ENCODE measurements around the gene CAMK2A. TPM values are rescaled to one million over a fixed set of nuclear protein-coding genes. Genes with fewer than 3 reads are reported as not detected.

CAMK2A gene
- polyA plus RNA-seq, 1 donor (not counting 4 experiments of a cell fraction or from before 2014, with no cell fraction given): 0.05 TPM

GRCh38 chr5:150246429-150246828 lies 43.1 kb downstream of the CAMK2A start:
- Histone ChIP-seq H3K9me3 (ENCODE audit: control insufficient read depth, low read depth, low read length) (no peaks in the 10 kb centered on the region), H3K27ac (ENCODE audit: control insufficient read depth, insufficient read depth, low read length) (no peak overlapping the region), H3K27me3 (ENCODE audit: control insufficient read depth, extremely low read depth, insufficient read depth, low read length) (peaks cover 6% of the 10 kb centered on the region), H3K9ac (ENCODE audit: control insufficient read depth, extremely low read depth, insufficient read depth, low read length) (no peak overlapping the region), H3K4me2 (ENCODE audit: control insufficient read depth, extremely low read depth, insufficient read depth, low read depth, low read length) (no peak overlapping the region), H4K20me1 (ENCODE audit: control insufficient read depth, extremely low read depth, insufficient read depth, low read length) (no peaks in the 10 kb centered on the region), H3K9me1 (ENCODE audit: control insufficient read depth, extremely low read depth, insufficient read depth, low read length) (no peaks in the 10 kb centered on the region), H3K4me3 (ENCODE audit: control insufficient read depth in 2 of 3, extremely low read depth in 1 of 3, insufficient read depth in 2 of 3, low read depth in 1 of 3, low read length in 3 of 3) (no peak overlapping the region), H2AFZ (ENCODE audit: control insufficient read depth, low read length) (no peak overlapping the region), H3K79me2 (ENCODE audit: control insufficient read depth, insufficient read depth, low read length) (no peaks in the 10 kb centered on the region), H3K36me3 (ENCODE audit: control insufficient read depth in 2 of 2, extremely low read depth in 1 of 2, insufficient read depth in 2 of 2, low read length in 2 of 2) (no peaks in the 10 kb centered on the region), H3K4me1 (ENCODE audit: control insufficient read depth, extremely low read depth, insufficient read depth, low read length) (no peaks in the 10 kb centered on the region)
- FAIRE-seq (no peak), DNase-seq (ENCODE audit: low read depth, low spot score) (no peak)
- dilution Hi-C loops (cut with MboI; ENCODE audit: extremely low pct_ligation_motif_present, low sequenced_read_pairs): no loop called here
- TF ChIP-seq EZH2 (IDR thresholded peaks at IDR 0.05; ENCODE audit: low read length) (no peak), CTCF (optimal IDR thresholded peaks at IDR 0.05 in 1 of 3, IDR thresholded peaks at IDR 0.05 in 1 of 3, conservative IDR thresholded peaks at IDR 0.05 in 1 of 3; ENCODE audit: extremely low read depth in 1 of 3, insufficient read depth in 2 of 3, low read length in 3 of 3) (no peak)

GRCh38 chr5:150245808-150246207 lies 43.8 kb downstream of the CAMK2A start:
- dilution Hi-C loops (cut with MboI; ENCODE audit: extremely low pct_ligation_motif_present, low sequenced_read_pairs): no loop called here
- no peaks in the 10 kb centered on the region for H4K20me1 ChIP-seq (ENCODE audit: control insufficient read depth, extremely low read depth, insufficient read depth, low read length)

More at GRCh38 chr5:150245808-150246207, 43.8 kb downstream of the CAMK2A start:
- Histone ChIP-seq H3K36me3 (ENCODE audit: control insufficient read depth in 2 of 2, extremely low read depth in 1 of 2, insufficient read depth in 2 of 2, low read length in 2 of 2) (no peaks in the 10 kb centered on the region), H2AFZ (ENCODE audit: control insufficient read depth, low read length) (no peak overlapping the region), H3K4me3 (ENCODE audit: control insufficient read depth in 2 of 3, extremely low read depth in 1 of 3, insufficient read depth in 2 of 3, low read depth in 1 of 3, low read length in 3 of 3) (no peak overlapping the region), H3K4me1 (ENCODE audit: control insufficient read depth, extremely low read depth, insufficient read depth, low read length) (no peaks in the 10 kb centered on the region), H3K9me1 (ENCODE audit: control insufficient read depth, extremely low read depth, insufficient read depth, low read length) (no peaks in the 10 kb centered on the region), H3K27ac (ENCODE audit: control insufficient read depth, insufficient read depth, low read length) (no peak overlapping the region), H3K9ac (ENCODE audit: control insufficient read depth, extremely low read depth, insufficient read depth, low read length) (no peak overlapping the region), H3K27me3 (ENCODE audit: control insufficient read depth, extremely low read depth, insufficient read depth, low read length) (peaks cover 6% of the 10 kb centered on the region), H3K4me2 (ENCODE audit: control insufficient read depth, extremely low read depth, insufficient read depth, low read depth, low read length) (no peak overlapping the region), H3K79me2 (ENCODE audit: control insufficient read depth, insufficient read depth, low read length) (no peaks in the 10 kb centered on the region), H3K9me3 (ENCODE audit: control insufficient read depth, low read depth, low read length) (no peaks in the 10 kb centered on the region)
- DNase-seq (ENCODE audit: low read depth, low spot score) (no peak), FAIRE-seq (no peak)
- TF ChIP-seq CTCF (optimal IDR thresholded peaks at IDR 0.05 in 1 of 3, IDR thresholded peaks at IDR 0.05 in 1 of 3, conservative IDR thresholded peaks at IDR 0.05 in 1 of 3; ENCODE audit: extremely low read depth in 1 of 3, insufficient read depth in 2 of 3, low read length in 3 of 3) (no peak), EZH2 (IDR thresholded peaks at IDR 0.05; ENCODE audit: low read length) (no peak)
